K562 (cell line): Measurements from ENCODE around the gene DDAH2. TPM values are rescaled to one million over a fixed set of nuclear protein-coding genes. Genes with fewer than 3 reads are reported as not detected.
A peak's percentile ranks its signal among the peaks of the same experiment; 100 is the strongest.

Experiments
- ARID3A ChIP-seq: IDR thresholded peaks from 2 replicates; pipeline ENCODE4 v1.6.1; 2012; ENCODE audit warnings: low read depth, low read length, improper control_type of control experiment, borderline replicate concordance
- BRD9 ChIP-seq: fragments of 450-650 bp; IDR thresholded peaks from 2 replicates; pipeline ENCODE4 v1.6.1; 2018; ENCODE audit warnings: low read depth; ENCODE audit not compliant: partially characterized antibody
- CHAMP1 ChIP-seq: fragments of 450-650 bp; IDR thresholded peaks from 2 replicates; pipeline ENCODE4 v1.6.1; 2016; ENCODE audit warnings: mild to moderate bottlenecking
- CHD2 ChIP-seq: IDR thresholded peaks from 2 replicates; pipeline ENCODE4 v1.6.1; 2011; ENCODE audit warnings: low read depth, low read length
- E2F3 ChIP-seq: fragments of 250-450 bp; sonication (Bioruptor Pico); IDR thresholded peaks from 2 replicates; pipeline ENCODE4 v1.4.0; 2020; ENCODE audit warnings: mild to moderate bottlenecking
- GTF2A2 ChIP-seq: IDR thresholded peaks from 2 replicates; pipeline ENCODE4 v1.6.1; 2016; ENCODE audit warnings: mild to moderate bottlenecking, missing genetic modification characterization, missing compliant biosample characterization
- JUN ChIP-seq, 2 experiments: sonication (generic) in 1 of 2; formaldehyde crosslinking in 1 of 2; IDR thresholded peaks; 2 replicates each; pipeline versions ENCODE4 v1.6.1 to v1.8.0; 2012 to 2022; ENCODE audit warnings: borderline replicate concordance in 2 of 2, mild to moderate bottlenecking in 2 of 2, improper control_type of control experiment in 1 of 2, low read depth in 1 of 2, low read length in 1 of 2, missing genetic modification reagents in 1 of 2
- LARP7 ChIP-seq: fragments of 450-650 bp; IDR thresholded peaks from 2 replicates; pipeline ENCODE4 v1.6.1; 2016
- MEF2A ChIP-seq: IDR thresholded peaks from 2 replicates; pipeline ENCODE4 v1.6.1; 2011; ENCODE audit warnings: low read depth, mild to moderate bottlenecking, low read length, moderate library complexity; ENCODE audit not compliant: control insufficient read depth
- MXI1 ChIP-seq: IDR thresholded peaks from 2 replicates; pipeline ENCODE4 v1.6.1; 2011; ENCODE audit warnings: low read depth, mild to moderate bottlenecking, improper control_type of control experiment, low read length
- NCOA2 ChIP-seq, 2 experiments: fragments of 450-650 bp; IDR thresholded peaks; 2 replicates each; pipeline ENCODE4 v1.6.1; 2018; ENCODE audit warnings: mild to moderate bottlenecking in 2 of 2, moderate library complexity in 1 of 2; ENCODE audit not compliant: partially characterized antibody in 2 of 2
- PREB ChIP-seq: sonication (generic); formaldehyde crosslinking; IDR thresholded peaks from 2 replicates; pipeline ENCODE4 v1.8.1; 2023; ENCODE audit warnings: mild to moderate bottlenecking, missing genetic modification reagents
- RFX5 ChIP-seq: IDR thresholded peaks from 2 replicates; pipeline ENCODE4 v1.6.1; 2011; ENCODE audit warnings: low read depth, mild to moderate bottlenecking, improper control_type of control experiment, low read length
- SP2 ChIP-seq: IDR thresholded peaks from 2 replicates; pipeline ENCODE4 v1.6.1; 2011; ENCODE audit warnings: mild to moderate bottlenecking, low read depth, low read length, moderate library complexity; ENCODE audit not compliant: poor library complexity, severe bottlenecking; ENCODE audit errors: extremely low read depth
- TSC22D4 ChIP-seq: fragments of 450-650 bp; IDR thresholded peaks from 2 replicates; pipeline ENCODE4 v1.6.1; 2016; ENCODE audit warnings: missing genetic modification characterization, missing biosample characterization, control low read depth
- ZKSCAN3 ChIP-seq: fragments of 250-450 bp; sonication (Bioruptor Pico); IDR thresholded peaks from 2 replicates; pipeline ENCODE4 v1.4.0; 2020
- ZNF274 ChIP-seq: IDR thresholded peaks from 2 replicates; pipeline ENCODE4 v1.6.1; 2011; ENCODE audit warnings: low read depth, mild to moderate bottlenecking, low read length, moderate library complexity, borderline replicate concordance
- ZNF518B ChIP-seq: fragments of 250-450 bp; sonication (Bioruptor Pico); IDR thresholded peaks from 2 replicates; pipeline ENCODE4 v1.5.0; 2021; ENCODE audit warnings: mild to moderate bottlenecking, moderate library complexity
- ZNF583 ChIP-seq: fragments of 250-450 bp; sonication (Bioruptor Pico); IDR thresholded peaks from 2 replicates; pipeline ENCODE4 v1.4.0; 2020
- polyA plus RNA-seq, 8 experiments: library from polyadenylated mRNA; depleted of rRNA in 4 of 8; stranded (reverse) in 5 of 8; unstranded in 3 of 8; fragments of >200 nt; fragmentation: Nextera tagmentation in 2 of 8; fragmentation: Illumina TruSeq in 1 of 8; extraction: Ambion mirVana in 2 of 8; extraction: Trizol in 1 of 8; gene quantifications; 2 replicates each; pipeline versions ENCODE4 v1.2.1 to v1.2.3, GENCODE V29; 2011 to 2014; ENCODE audit warnings: inconsistent platforms in 1 of 8, missing spikeins in 1 of 8
- total RNA-seq, 7 experiments: library from RNA; depleted of rRNA in 6 of 7; stranded (reverse); fragments of >200 nt in 6 of 7; fragmentation: Illumina TruSeq in 2 of 7; extraction: Trizol in 2 of 7; gene quantifications; 2 replicates each; pipeline versions ENCODE4 v1.2.1 to v1.2.3, GENCODE V29; 2011 to 2021; ENCODE audit warnings: low replicate concordance in 1 of 7

DDAH2 gene
- total and polyA plus RNA-seq, 9 of the 15 experiments (the other 6 are each of a cell fraction or from before 2014, with no cell fraction given): 1.8 to 45.4 (median 21.4) TPM

- TF ChIP-seq ARID3A (no peak), NCOA2 (IDR thresholded peaks at IDR 0.05; ENCODE audit: partially characterized antibody in 2 of 2) (no peak), MEF2A (no peak), PREB (CRISPR knock-in tag) (no peak), LARP7 (no peak), CHD2 (0 out of 2 replicates have a peak, but pooled peaks have one; percentile 21), GTF2A2 (no peak), ZKSCAN3 (no peak), BRD9 (no peak), ZNF274 (no peak), MXI1 (no peak), E2F3 (CRISPR knock-in tag) (no peak), ZNF583 (CRISPR knock-in tag) (no peak), RFX5 (no peak), JUN (IDR thresholded peaks at IDR 0.05; ENCODE audit: borderline replicate concordance, low read depth, low read length) (no peak), JUN (CRISPR knock-in tag; IDR thresholded peaks at IDR 0.05; ENCODE audit: borderline replicate concordance) (no peak), SP2 (no peak), CHAMP1 (no peak), TSC22D4 (tag) (no peak), ZNF518B (CRISPR knock-in tag) (no peak)
Observed at GRCh38 chr6:31717499-31718222, 11.4 kb downstream of the DDAH2 start (continued).
